Stimulated activated CD4-positive, alpha-beta T cell treated with anti-CD3 and anti-CD28 coated beads, Interleukin-1b, Interleukin-23, amount 100 ng/mL, for 1 hour (primary cell): ENCODE results near the gene CDHR3.

Experiments
- DNase-seq, 2 donors: peaks; one replicate each; pipeline ENCODE4 v3.0.0-alpha.2; 2020; ENCODE audit warnings: low read depth in 2 of 2

Gene CDHR3

GRCh38 chr7:106049139-106049752, 86.2 kb downstream of the CDHR3 start:
- no peak for DNase-seq

- DNase-seq, result no peak
Observed at GRCh38 chr7:106050002-106050745, 87.1 kb downstream of the CDHR3 start.

GRCh38 chr7:106050746-106051117, 87.7 kb downstream of the CDHR3 start:
- DNase-seq, result no peak

GRCh38 chr7:106052681-106053080, 89.6 kb downstream of the CDHR3 start:
- no peak for DNase-seq

GRCh38 chr7:106053109-106053508, 90.0 kb downstream of the CDHR3 start:
- no peak for DNase-seq

GRCh38 chr7:106054156-106054910, 91.3 kb downstream of the CDHR3 start:
- DNase-seq, result no peak

- no peak for DNase-seq
Observed at GRCh38 chr7:106054971-106055532, 92.0 kb downstream of the CDHR3 start.

GRCh38 chr7:106056513-106057203, 93.6 kb downstream of the CDHR3 start:
- peak; percentile 33 to 35 for DNase-seq

GRCh38 chr7:106057204-106057961, 94.3 kb downstream of the CDHR3 start:
- DNase-seq, result no peak

GRCh38 chr7:106057962-106058927, 95.2 kb downstream of the CDHR3 start:
- no peak for DNase-seq

- DNase-seq, result no peak
Observed at GRCh38 chr7:106058928-106059324, 95.9 kb downstream of the CDHR3 start.

- DNase-seq, result no peak
Observed at GRCh38 chr7:106059556-106059955, 96.5 kb downstream of the CDHR3 start.

GRCh38 chr7:106060394-106060920, 97.4 kb downstream of the CDHR3 start:
- no peak for DNase-seq

- no peak for DNase-seq
Observed at GRCh38 chr7:106061301-106061979, 98.4 kb downstream of the CDHR3 start.

- DNase-seq, result no peak
Observed at GRCh38 chr7:106062006-106062405, 98.9 kb downstream of the CDHR3 start.

- no peak for DNase-seq
Observed at GRCh38 chr7:106062521-106062931, 99.5 kb downstream of the CDHR3 start.

GRCh38 chr7:106063024-106063423, 100.0 kb downstream of the CDHR3 start:
- DNase-seq, result no peak

GRCh38 chr7:106063692-106064091, 100.6 kb downstream of the CDHR3 start:
- no peak for DNase-seq

- no peak for DNase-seq
Observed at GRCh38 chr7:106064316-106064715, 101.3 kb downstream of the CDHR3 start.
